SJSA1 (cell line): ENCODE data around the gene KRT15. TPM values are rescaled to one million over a fixed set of nuclear protein-coding genes. Genes with fewer than 3 reads are reported as not detected.
A peak's percentile ranks its signal among the peaks of the same experiment; 100 is the strongest.

Source experiments
- DNase-seq, 2 experiments: peaks; one replicate each; pipeline ENCODE4 v3.0.0-alpha.2; 2015 to 2020; ENCODE audit warnings: low spot score in 2 of 2, low read depth in 1 of 2
- H3K27ac ChIP-seq: fragments of 250-450 bp; sonication (Bioruptor Pico); 2 replicates; pipeline ENCODE4 v1.5.1; 2020; ENCODE audit warnings: mild to moderate bottlenecking, moderate library complexity
- H3K27me3 ChIP-seq: fragments of 250-450 bp; sonication (Bioruptor Pico); replicated peaks from 2 replicates; pipeline ENCODE4 v1.5.1; 2020; ENCODE audit warnings: mild to moderate bottlenecking, moderate library complexity
- H3K36me3 ChIP-seq: fragments of 250-450 bp; sonication (Bioruptor Pico); 2 replicates; pipeline ENCODE4 v1.5.1; 2020; ENCODE audit warnings: mild to moderate bottlenecking
- H3K4me1 ChIP-seq: fragments of 250-450 bp; sonication (Bioruptor Pico); replicated peaks from 2 replicates; pipeline ENCODE4 v1.6.1; 2021; ENCODE audit warnings: mild to moderate bottlenecking
- H3K4me3 ChIP-seq: fragments of 250-450 bp; sonication (Bioruptor Pico); 2 replicates; pipeline ENCODE4 v1.5.1; 2020; ENCODE audit warnings: mild to moderate bottlenecking
- H3K9me3 ChIP-seq: fragments of 250-450 bp; sonication (Bioruptor Pico); replicated peaks from 2 replicates; pipeline ENCODE4 v1.5.1; 2020; ENCODE audit warnings: mild to moderate bottlenecking
- total RNA-seq: library from RNA; depleted of rRNA; stranded (reverse); fragments of >200 nt; shearing (Covaris generic); gene quantifications from 2 replicates; pipeline ENCODE4 v1.2.3, GENCODE V29; 2014

Gene KRT15
- total RNA-seq, 1 experiment from 2014 or later = 3.9 TPM

DNA sequence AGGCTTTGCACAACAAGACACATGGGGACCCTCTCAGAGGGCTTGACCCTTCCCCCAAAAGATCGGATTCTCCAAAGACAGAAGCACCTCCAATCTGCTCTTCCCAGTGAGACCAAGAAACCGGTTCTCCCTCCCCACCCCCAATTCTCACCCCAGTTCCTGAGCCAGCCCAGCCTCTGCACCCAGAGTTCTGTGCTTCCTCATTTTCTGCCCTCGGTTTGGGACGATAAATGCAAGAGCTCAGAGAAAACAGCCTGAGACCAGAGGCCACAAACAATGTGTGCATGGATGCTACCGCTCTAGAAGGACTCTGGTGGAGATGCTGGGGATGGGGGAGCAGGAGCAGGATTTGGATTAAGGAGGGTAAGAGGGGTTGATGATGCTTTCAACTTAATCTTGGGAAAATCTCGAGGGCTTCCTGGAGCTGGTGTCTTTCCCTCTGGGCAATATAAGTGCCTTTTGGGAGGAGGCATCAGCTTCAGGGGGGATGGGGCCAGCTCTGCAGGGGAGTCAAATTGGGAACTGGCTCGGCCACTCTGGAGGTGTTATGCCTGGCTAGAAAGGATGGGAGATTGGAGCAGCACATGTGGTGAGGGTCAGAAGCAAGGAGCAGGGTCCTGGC lies 6.0 kb downstream of the KRT15 start:
- Histone ChIP-seq H3K4me3 (no peak overlapping the region), H3K4me1 (peaks cover 10% of the 10 kb centered on the region), H3K9me3 (no peaks in the 10 kb centered on the region), H3K27ac (no peak overlapping the region), H3K27me3 (no peaks in the 10 kb centered on the region), H3K36me3 (no peaks in the 10 kb centered on the region)
- no peak for DNase-seq

DNA sequence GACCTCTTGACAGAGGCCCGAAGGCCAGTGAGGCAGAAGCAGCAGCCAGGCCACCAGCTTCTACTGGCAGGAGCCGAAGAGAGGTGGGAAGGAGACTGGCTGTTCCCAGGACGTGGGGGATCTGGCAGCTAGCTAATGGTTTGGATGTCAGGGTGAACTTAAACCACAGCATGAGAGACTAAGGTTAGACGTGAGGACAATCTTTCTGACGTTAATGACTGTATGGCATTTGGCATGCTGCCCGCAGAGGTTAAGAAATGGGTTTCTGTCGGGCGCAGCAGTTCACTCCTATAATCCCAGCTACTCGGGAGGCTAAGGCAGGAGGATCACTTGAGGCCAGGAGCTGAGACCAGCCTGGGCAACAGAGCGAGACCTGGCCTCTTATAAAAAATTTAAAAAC lies 7.0 kb downstream of the KRT15 start:
- Histone ChIP-seq H3K36me3 (no peaks in the 10 kb centered on the region), H3K27ac (no peak overlapping the region), H3K4me1 (peaks cover 10% of the 10 kb centered on the region), H3K27me3 (no peaks in the 10 kb centered on the region), H3K9me3 (no peaks in the 10 kb centered on the region), H3K4me3 (no peak overlapping the region)
- DNase-seq = no peak

DNA sequence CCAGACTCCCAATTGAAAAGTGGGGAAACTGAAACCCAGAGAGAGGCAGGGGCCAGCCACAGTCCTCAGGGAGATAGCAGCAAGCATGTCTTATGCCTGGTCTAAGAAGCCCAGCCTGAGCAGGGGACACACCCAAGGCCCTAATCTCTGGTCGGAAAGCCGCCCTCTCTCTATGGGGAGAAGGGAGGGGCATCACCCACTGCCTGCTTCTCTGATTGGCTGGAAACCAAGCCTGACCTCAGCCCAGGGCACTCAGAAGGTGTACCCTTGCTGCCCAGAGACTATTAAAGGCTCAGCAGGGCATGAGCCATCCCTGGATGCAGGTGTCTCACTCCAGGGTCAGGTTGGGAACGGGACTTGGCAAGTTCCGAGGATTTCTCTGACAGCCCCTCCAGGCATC lies 7.6 kb downstream of the KRT15 start:
- Histone ChIP-seq H3K4me1 (peaks cover 10% of the 10 kb centered on the region), H3K27ac (no peak overlapping the region), H3K36me3 (no peaks in the 10 kb centered on the region), H3K27me3 (no peaks in the 10 kb centered on the region), H3K9me3 (no peaks in the 10 kb centered on the region), H3K4me3 (no peak overlapping the region)
- DNase-seq = no peak

DNA sequence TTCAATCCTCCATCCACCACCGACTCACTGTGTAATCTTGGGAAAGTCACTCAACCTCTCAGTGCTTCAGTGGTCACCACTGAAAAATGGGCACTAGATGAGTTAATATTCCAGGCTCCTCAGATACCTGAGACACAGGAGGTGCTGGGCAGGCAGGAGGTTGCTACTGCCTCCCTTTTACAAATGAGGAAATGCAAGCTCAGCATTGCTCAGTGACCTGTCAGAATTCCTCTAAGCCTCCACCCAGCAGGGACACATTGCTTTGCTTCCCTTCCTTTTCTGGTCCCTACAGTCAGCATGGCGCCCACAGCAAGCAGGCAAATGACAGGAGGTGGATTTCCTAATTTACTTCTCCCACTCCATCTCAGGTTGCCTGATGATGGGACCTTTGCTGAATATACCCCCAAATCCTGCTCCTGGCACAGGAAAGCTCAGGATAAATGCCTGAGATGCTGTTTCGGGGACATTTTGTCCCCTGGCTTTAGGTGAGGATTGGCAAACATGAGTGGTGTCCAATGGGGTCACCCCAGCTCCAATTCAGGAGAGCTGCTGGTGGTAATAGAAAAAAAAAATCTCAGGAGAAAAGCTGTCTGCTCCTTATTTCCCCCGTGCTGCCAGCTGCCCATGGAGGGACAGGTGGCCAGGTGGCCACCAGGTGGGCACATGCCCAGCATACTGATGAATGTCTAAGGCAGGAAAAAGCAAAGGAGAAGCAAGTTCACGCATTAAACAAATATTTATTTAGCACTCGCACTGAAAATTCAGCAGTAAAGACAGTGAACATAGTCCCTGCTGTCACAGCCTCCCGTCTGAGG lies 8.2 kb downstream of the KRT15 start:
- DNase-seq = no peak
- H3K27me3 ChIP-seq = no peaks in the 10 kb centered on the region
- H3K27ac ChIP-seq = no peak overlapping the region
- no peak overlapping the region for H3K4me3 ChIP-seq
- no peaks in the 10 kb centered on the region for H3K9me3 ChIP-seq
- no peaks in the 10 kb centered on the region for H3K36me3 ChIP-seq
- H3K4me1 ChIP-seq = peaks cover 10% of the 10 kb centered on the region

DNA sequence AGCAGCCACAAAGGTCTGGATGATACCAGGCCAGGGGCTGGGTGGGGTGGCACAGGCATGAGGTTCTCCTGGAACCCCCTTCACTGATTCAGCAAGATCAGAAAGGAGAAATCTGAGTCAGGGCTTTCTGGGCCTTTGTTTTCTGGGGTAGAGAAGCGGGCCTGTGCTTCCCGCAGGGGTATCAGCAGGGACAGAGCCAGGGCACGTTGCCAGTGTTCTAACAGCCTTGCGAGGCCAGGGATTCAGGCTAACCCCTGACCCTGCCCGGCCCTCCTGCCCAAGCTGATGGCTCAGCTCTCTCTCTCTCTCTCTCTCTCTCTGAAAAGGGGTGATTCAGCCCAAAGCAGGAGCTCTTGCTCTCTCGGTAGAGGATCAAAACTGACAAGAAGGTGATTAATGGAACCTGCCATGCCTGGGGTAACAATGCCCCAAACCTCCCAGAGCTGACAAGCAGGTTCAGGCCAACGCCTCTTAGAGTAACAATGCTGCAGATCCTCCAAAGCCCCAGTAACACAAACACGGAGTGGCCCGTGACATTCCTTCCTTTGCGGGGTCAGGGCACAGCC lies 11.3 kb downstream of the KRT15 start:
- no peak for DNase-seq
- Histone ChIP-seq H3K27me3 (no peaks in the 10 kb centered on the region), H3K4me3 (no peak overlapping the region), H3K27ac (no peak overlapping the region), H3K4me1 (no peaks in the 10 kb centered on the region), H3K36me3 (no peaks in the 10 kb centered on the region), H3K9me3 (no peaks in the 10 kb centered on the region)

DNA sequence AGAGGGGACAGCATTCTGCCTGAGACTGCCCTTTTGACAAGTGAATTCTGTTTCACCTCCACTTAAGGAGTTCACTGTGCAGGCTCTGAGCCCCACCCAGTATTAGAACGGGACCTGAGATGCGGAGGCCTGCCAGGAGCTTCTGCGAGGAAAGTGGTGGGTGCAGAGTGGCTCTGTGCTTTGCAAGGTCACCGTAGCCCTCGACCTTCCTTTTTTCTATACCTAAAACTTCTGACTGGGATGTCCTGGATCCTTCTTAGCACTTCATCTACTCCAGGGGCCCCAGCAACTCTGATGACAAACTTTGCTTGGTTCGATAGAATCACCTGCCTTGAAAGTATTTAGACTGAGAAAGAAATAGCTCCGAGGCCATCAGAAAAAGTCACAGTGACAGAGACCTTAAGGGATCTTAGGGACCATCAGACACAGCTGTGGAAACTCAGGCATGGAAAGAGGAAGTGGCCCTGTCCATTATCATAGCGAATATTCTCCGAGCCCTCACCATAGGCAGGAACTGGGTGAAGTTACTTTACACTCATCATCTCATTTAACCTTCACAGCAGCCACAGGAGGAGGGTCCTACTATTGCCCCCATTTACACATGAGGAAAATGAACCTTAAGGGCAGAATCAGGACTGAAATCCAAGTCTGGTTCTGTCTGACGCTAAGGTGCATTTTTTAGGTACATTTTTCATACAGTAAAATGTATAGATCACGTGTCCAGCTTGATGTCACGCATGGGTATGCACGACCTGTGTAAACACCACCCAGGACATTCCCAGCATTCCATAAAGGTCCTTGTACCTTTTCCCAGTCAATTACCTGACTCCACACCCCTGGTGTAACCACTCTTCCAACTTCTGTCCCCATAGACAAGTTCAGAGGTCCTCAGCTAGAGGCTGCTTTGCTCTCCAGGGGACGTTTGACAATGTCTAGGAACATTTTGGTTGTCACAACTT lies 12.6 kb downstream of the KRT15 start:
- DNase-seq = no peak
- no peaks in the 10 kb centered on the region for H3K9me3 ChIP-seq
- H3K36me3 ChIP-seq = no peaks in the 10 kb centered on the region
- H3K27ac ChIP-seq = no peak overlapping the region
- H3K4me1 ChIP-seq = no peaks in the 10 kb centered on the region
- H3K4me3 ChIP-seq = no peak overlapping the region
- H3K27me3 ChIP-seq = no peaks in the 10 kb centered on the region

DNA sequence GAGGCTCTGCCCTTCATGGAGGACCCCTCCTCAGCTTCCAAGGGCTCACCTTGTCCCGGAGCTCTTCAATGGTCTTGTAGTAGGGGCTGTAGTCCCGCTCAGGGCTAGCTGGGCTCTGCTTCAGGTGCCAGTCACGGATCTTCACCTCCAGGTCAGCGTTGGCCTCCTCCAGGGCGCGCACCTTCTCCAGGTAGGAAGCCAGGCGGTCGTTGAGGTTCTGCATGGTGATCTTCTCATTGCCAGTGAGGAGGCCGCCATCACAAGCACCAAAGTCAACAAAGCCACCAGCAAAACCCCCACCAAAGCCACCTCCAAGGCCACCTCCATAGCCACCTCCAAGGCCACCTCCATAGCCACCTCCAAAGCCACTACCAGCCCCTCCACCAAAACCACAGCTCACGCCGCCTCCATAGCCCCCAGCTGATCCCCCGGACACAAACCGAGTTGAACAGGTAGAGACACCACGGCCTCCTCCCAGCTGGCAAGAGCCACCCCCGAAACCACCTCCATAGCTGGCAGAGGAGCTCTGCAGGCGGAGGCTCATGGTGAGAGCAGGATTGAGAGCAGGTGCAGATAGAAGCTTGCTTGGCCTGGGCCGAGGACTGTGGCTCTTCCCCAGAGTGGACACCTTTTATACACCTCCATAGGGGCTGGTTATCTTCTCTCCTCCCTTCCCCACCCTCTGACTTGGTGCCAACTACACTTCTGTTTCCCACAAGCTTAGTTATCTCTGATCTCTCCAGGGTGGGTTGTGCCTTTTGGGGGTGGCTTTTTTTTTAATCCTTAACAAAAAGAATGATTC lies 13.5 kb downstream of the KRT15 start, which contains the start of gene KRT13:
TSS of gene KRT13 (minus strand) at position 606 of the 802 bp plus-strand sequence. CDS start at position 544, 62 bp downstream.
- Histone ChIP-seq H3K36me3 (no peaks in the 10 kb centered on the region), H3K4me3 (no peak within 1 kb of the TSS), H3K4me1 (peaks cover 3% of the 10 kb centered on the region), H3K27me3 (no peaks in the 10 kb centered on the region), H3K9me3 (no peaks in the 10 kb centered on the region), H3K27ac (no peak within 1 kb of the TSS)
- DNase-seq = no peak

DNA sequence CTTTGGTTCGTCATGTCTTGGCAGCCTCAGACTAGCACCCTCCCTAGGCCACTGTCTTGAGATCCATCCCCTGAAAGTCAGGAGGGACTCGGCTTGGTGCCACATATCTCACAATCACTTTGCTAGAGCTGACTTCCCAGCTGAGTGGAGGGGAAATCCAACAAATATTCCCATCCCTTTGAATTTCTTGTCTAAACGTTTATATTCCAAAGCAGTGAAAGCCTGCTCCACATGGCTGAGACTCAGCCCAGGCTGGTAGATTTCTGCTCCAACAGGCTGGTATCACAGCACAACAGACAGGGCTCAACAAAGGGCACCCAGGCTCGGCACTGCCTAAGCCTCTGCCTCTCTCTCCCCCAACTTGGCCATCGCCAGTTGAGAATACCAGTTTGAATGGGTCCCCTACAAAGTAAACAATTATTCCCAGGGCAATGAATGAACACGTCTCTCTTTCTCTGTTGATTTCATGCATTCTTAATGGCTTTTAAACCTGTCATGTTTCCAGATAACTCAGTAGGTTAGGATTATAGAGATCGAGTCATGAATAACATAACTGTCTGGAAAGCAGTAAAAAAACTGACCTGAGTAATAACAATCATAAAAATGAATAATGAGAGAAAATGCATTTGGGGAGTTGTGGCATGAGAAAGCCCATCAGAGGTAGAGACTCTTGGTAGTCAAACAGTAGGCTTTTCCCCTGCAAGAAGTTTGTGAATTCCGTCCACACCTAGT lies 14.3 kb downstream of the KRT15 start:
- Histone ChIP-seq H3K27ac (no peak overlapping the region), H3K36me3 (no peaks in the 10 kb centered on the region), H3K4me3 (no peak overlapping the region), H3K9me3 (no peaks in the 10 kb centered on the region), H3K4me1 (peaks cover 10% of the 10 kb centered on the region), H3K27me3 (no peaks in the 10 kb centered on the region)
- no peak for DNase-seq

DNA sequence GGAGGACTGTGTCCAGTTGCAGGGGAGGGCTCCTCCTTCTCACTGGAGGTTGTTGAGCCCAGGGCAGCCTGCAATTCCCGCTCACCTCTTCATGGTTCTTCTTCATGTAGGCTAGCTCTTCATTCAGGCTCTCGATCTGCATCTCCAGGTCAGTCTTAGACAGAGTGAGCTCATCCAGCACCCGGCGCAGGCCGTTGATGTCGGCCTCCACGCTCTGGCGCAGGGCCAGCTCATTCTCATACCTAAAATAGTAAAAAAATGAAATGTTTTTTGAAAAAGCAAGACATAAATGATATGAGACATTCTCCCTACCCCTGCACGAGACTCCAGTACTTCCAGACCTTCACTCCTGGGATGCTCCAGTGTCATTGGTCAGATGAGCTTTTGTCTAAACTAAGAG lies 15.5 kb downstream of the KRT15 start:
- H3K27ac ChIP-seq = no peak overlapping the region
- H3K9me3 ChIP-seq = no peaks in the 10 kb centered on the region
- DNase-seq = no peak
- H3K4me3 ChIP-seq = no peak overlapping the region
- peaks cover 10% of the 10 kb centered on the region for H3K4me1 ChIP-seq
- H3K27me3 ChIP-seq = no peaks in the 10 kb centered on the region
- no peaks in the 10 kb centered on the region for H3K36me3 ChIP-seq

DNA sequence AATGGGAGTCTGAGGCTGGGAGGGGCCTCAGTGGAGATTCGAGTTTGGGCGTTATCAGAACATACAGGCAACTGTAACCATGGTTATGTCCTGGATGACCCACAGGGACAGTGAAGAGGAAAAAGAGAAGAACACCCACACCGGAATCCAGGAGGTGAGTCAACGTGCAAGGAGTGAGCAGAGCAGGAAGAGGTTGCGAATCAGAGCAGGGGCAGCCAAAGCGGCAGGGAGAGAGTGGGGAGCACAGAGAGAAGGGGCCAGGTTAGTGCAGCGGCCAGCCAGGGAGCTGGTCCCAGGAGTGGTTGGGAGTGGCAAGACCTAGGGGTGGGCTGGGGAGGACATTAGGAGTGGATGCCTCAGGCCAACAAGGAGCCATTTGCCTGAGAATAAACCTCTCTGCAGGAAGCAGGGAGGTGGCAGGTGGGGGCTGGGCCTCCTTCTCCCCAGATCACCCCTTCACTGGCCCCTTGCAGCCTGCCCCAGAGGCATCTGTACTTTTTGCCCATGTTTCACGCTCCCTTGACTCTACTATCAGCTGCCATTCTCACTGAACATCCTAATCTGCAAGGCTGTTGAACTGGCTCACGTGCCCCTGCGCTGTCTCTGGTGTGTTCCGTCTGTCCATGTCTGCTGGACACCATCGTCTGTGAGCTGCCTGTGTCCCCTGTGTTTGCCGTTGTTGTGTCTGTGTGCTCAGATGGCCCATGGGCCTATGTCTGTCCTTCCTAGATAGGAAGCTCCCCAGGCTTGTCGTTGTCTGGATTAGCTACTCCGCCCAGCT lies 18.4 kb downstream of the KRT15 start:
- peak; percentile 34 to 52 for DNase-seq
- peaks cover 20% of the 10 kb centered on the region for H3K4me1 ChIP-seq
- no peak overlapping the region for H3K4me3 ChIP-seq
- H3K27ac ChIP-seq = no peak overlapping the region
- no peaks in the 10 kb centered on the region for H3K27me3 ChIP-seq
- H3K9me3 ChIP-seq = no peaks in the 10 kb centered on the region
- H3K36me3 ChIP-seq = no peaks in the 10 kb centered on the region

DNA sequence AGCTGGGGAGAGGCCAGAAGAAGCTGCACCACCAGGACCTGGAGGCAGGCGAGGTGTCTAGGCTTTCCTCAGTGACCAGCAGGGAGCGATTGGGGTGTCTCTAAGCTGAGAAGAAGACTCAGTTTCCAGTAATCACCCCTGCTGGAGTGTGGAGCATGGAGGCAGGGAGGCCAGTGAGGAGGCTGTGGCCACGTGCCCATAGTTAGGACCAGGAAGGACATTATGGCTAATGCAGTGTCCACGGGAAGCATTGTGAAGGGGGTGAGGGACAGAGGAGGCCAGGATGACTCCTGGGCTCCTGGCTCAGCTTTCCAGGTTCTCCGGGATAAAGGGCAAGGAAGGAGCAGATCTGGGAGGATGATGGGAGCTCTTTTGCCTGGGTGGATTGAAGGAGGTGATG lies 19.0 kb downstream of the KRT15 start:
- DNase-seq = no peak
- Histone ChIP-seq H3K27me3 (no peaks in the 10 kb centered on the region), H3K4me1 (peaks cover 24% of the 10 kb centered on the region), H3K36me3 (no peaks in the 10 kb centered on the region), H3K27ac (no peak overlapping the region), H3K4me3 (no peak overlapping the region), H3K9me3 (no peaks in the 10 kb centered on the region)

DNA sequence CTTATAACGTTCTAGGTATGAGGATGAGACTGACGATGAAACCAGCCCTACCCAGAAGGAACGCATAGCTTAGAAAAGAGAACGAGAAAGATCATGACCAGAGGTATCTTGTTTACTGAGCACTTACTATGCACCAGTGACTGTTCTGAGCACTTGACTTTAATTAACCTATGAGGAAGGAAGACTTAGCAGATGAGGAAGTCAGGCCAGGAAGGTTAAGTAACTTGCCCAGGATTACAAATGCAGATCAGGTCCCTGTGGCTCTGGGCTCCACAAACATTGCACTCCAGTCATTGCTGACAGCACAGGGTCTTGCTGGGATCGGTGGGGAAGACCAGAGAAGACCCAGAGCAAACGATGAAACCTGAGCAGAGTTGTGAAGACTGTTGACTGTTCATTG lies 20.4 kb downstream of the KRT15 start:
- DNase-seq = no peak
- no peaks in the 10 kb centered on the region for H3K36me3 ChIP-seq
- no peak overlapping the region for H3K4me3 ChIP-seq

More for the DNA sequence above, 20.4 kb downstream of the KRT15 start:
- peaks cover 32% of the 10 kb centered on the region for H3K4me1 ChIP-seq
- H3K27ac ChIP-seq = no peak overlapping the region
- H3K9me3 ChIP-seq = no peaks in the 10 kb centered on the region
- H3K27me3 ChIP-seq = no peaks in the 10 kb centered on the region
